Activated CD4-positive, alpha-beta T cell treated with anti-CD3 and anti-CD28 coated beads for 36 hours (primary cell): ENCODE data around the gene TAF11L2. TPM values are rescaled to one million over a fixed set of nuclear protein-coding genes. Genes with fewer than 3 reads are reported as not detected.
"Not testable (repeated sequence)": the region's sequence is repeated elsewhere in the genome, so short reads cannot be mapped to it uniquely, and the experiment has no call there.

Source experiments
- ATAC-seq: fragments of 200-7000 bp; cut with Tn5 transposase; one replicate; pipeline ENCODE4 v1.10.0; 2021; ENCODE audit warnings: mild to moderate bottlenecking, moderate library complexity
- CTCF ChIA-PET: fragments of 350-600 bp; sonication (Branson Sonifier 250); formaldehyde crosslinking; loops from one replicate; lab custom pipeline; 2021; ENCODE audit warnings: antibody characterized with exemption; lab: Charles Lee
- POLR2A ChIA-PET: fragments of 350-600 bp; sonication (Branson Sonifier 250); formaldehyde crosslinking; loops from one replicate; lab custom pipeline; 2021; ENCODE audit warnings: antibody characterized with exemption, inconsistent platforms; lab: Charles Lee
- DNase-seq: peaks from one replicate; pipeline ENCODE4 v3.0.0-alpha.2; 2020
- H3K27ac Mint-ChIP-seq: one replicate; pipeline ENCODE4 v1.8.0; 2021; ENCODE audit warnings: mixed read lengths
- H3K27me3 Mint-ChIP-seq: one replicate; pipeline ENCODE4 v1.8.0; 2021; ENCODE audit warnings: mixed read lengths
- H3K36me3 Mint-ChIP-seq: one replicate; pipeline ENCODE4 v1.8.0; 2021; ENCODE audit warnings: low read depth, mixed read lengths
- H3K4me1 Mint-ChIP-seq: one replicate; pipeline ENCODE4 v1.8.0; 2021; ENCODE audit warnings: mixed read lengths
- H3K4me3 Mint-ChIP-seq: one replicate; pipeline ENCODE4 v1.8.0; 2021; ENCODE audit warnings: mild to moderate bottlenecking, moderate library complexity, mixed read lengths
- H3K9me3 Mint-ChIP-seq: one replicate; pipeline ENCODE4 v1.8.0; 2021; ENCODE audit warnings: low read depth, mixed read lengths
- intact Hi-C, 2 experiments: fragments of 100-400 bp; cut with DNase I in 1 of 2; cut with micrococcal nuclease in 1 of 2; formaldehyde crosslinking; loops; one replicate each; pipeline versions ENCODE4 v1.14.2 to v1.15.1; 2022 to 2024; cut with DNase I, micrococcal nuclease
- total RNA-seq, 2 experiments: library from RNA; stranded (reverse); gene quantifications; one replicate each; pipeline ENCODE4 v1.2.3, GENCODE V29; 2021

TAF11L2 gene
- total RNA-seq, 2 experiments from 2014 or later = not detected

DNA sequence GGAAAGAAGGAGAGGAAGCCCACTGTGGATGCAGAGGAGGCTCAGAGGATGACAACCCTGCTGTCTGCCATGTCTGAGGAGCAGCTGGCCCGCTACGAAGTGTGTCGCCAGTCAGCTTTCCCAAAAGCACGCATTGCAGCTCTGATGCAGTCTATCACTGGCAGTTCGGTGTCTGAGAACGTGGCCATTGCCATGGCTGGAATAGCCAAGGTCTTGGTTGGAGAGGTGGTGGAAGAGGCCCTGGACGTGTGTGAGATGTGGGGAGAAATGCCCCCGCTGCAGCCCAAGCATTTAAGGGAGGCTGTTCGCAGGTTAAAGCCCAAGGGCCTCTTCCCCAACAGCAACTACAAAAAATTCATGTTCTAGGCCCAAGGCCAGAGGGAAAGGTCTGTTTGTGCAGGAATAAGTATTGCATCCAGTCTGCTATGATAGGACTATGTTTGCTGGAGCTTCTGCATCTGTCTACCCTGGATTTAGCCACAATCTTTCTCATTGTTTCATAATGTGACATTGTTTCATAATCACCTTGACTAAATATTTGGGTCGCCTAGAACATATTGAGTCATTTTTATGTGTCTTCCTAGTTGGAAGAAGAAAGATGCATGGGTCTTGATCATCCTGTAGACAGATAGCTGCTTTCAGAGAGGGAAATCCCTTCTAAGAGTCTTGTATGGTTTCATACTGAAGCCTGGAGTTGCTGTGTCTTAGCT is 11.4 kb upstream of the TAF11L2 start:
- DNase-seq, H3K4me3 Mint-ChIP-seq, H3K36me3 Mint-ChIP-seq, H3K4me1 Mint-ChIP-seq, H3K9me3 Mint-ChIP-seq, H3K27ac Mint-ChIP-seq, POLR2A ChIA-PET, ATAC-seq, H3K27me3 Mint-ChIP-seq, intact Hi-C loops, CTCF ChIA-PET: not testable (repeated sequence)

DNA sequence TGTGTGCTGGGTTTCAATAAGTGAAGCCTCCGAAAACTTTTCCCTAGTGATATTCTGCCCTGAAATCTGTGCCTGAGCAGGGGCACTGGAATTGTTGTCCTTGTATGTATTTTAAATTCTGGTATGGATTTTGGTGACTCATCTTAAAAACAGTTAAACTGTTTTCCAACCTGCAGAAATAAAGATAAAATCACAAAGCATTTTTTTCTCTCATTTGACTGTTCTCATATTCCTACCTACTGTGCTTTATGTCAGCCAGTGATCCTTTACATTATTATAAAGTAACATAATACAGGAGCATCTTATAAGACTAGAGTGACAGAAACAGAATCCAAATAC is 10.9 kb upstream of the TAF11L2 start:
- ChIA-PET POLR2A (no interaction called here), CTCF (no interaction called here)
- Mint-ChIP-seq H3K27ac (no peak overlapping the region), H3K4me1 (no peaks in the 10 kb centered on the region), H3K9me3 (no peaks in the 10 kb centered on the region), H3K4me3 (no peak overlapping the region), H3K36me3 (no peaks in the 10 kb centered on the region), H3K27me3 (no peaks in the 10 kb centered on the region)
- no peak for DNase-seq
- intact Hi-C loops = no loop called here
- ATAC-seq = no peak

GRCh38 chr5:17491257-17491656 is 6.8 kb upstream of the TAF11L2 start:
- H3K27me3 Mint-ChIP-seq, H3K36me3 Mint-ChIP-seq, H3K27ac Mint-ChIP-seq, POLR2A ChIA-PET, H3K9me3 Mint-ChIP-seq, DNase-seq, CTCF ChIA-PET, intact Hi-C loops, ATAC-seq, H3K4me3 Mint-ChIP-seq, H3K4me1 Mint-ChIP-seq: not testable (repeated sequence)

- H3K4me1 Mint-ChIP-seq = no peaks in the 10 kb centered on the region
- no peaks in the 10 kb centered on the region for H3K27me3 Mint-ChIP-seq
- no peak for DNase-seq
- no peak overlapping the region for H3K4me3 Mint-ChIP-seq
- no peaks in the 10 kb centered on the region for H3K36me3 Mint-ChIP-seq
- H3K27ac Mint-ChIP-seq = no peak overlapping the region
- ChIA-PET POLR2A (no interaction called here), CTCF (no interaction called here)
- ATAC-seq = no peak
- H3K9me3 Mint-ChIP-seq = no peaks in the 10 kb centered on the region
- intact Hi-C loops = no loop called here
Measured at GRCh38 chr5:17492770-17493169, 5.3 kb upstream of the TAF11L2 start.

GRCh38 chr5:17497446-17497845 is 585 bp upstream of the TAF11L2 start:
- Mint-ChIP-seq H3K9me3 (no peaks in the 10 kb centered on the region), H3K27me3 (no peaks in the 10 kb centered on the region), H3K4me3 (no peak overlapping the region), H3K27ac (no peak overlapping the region), H3K4me1 (no peaks in the 10 kb centered on the region), H3K36me3 (no peaks in the 10 kb centered on the region)
- ChIA-PET CTCF (no interaction called here), POLR2A (no interaction called here)
- intact Hi-C loops = no loop called here
- no peak for DNase-seq
- no peak for ATAC-seq

DNA sequence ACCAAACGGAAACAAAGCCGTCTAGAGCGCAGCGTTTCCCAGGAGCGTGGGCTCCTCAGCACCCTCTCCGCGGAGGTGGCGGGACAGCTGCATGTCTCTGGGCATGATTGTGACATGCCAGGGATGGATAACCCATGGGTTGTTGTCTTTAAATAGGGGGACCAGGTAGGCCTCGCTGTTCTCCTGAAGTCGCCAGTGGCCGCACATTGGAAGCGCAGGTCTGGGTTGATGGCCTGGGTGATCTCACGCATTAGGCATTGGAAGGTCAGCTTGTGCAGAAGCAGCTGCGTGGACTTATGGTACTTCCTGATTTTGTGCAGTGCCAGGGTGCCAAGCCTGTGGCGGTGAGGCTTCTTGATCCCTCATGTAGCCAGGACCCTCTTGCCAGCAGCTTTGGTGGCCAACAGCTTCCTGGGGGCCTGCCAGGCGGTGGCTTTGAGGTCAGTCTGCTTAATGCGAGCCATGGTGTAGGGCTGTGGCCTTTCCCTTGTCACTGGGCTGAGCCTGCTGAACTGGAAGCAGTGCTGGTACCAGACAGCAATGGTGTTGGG is 13.8 kb downstream of the TAF11L2 start:
- H3K9me3 Mint-ChIP-seq = no peaks in the 10 kb centered on the region

GRCh38 chr5:17517526-17517925 is 19.5 kb downstream of the TAF11L2 start:
- H3K4me3 Mint-ChIP-seq, intact Hi-C loops, H3K27ac Mint-ChIP-seq, DNase-seq, H3K36me3 Mint-ChIP-seq, H3K27me3 Mint-ChIP-seq, POLR2A ChIA-PET, H3K9me3 Mint-ChIP-seq, ATAC-seq, CTCF ChIA-PET, H3K4me1 Mint-ChIP-seq: not testable (repeated sequence)

More for the DNA sequence above, 13.8 kb downstream of the TAF11L2 start:
- no peaks in the 10 kb centered on the region for H3K36me3 Mint-ChIP-seq
- no peak overlapping the region for H3K4me3 Mint-ChIP-seq
- intact Hi-C loops = no loop called here
- ATAC-seq = no peak
- ChIA-PET POLR2A (no interaction called here), CTCF (no interaction called here)
- H3K27me3 Mint-ChIP-seq = no peaks in the 10 kb centered on the region
- no peak overlapping the region for H3K27ac Mint-ChIP-seq
- no peak for DNase-seq
- no peaks in the 10 kb centered on the region for H3K4me1 Mint-ChIP-seq

GRCh38 chr5:17518067-17518466 is 20.0 kb downstream of the TAF11L2 start, which contains the start of gene TAF11L3:
TAF11L3 (plus strand) TSS chr5:17518367.
- ATAC-seq, CTCF ChIA-PET, H3K36me3 Mint-ChIP-seq, intact Hi-C loops, H3K4me1 Mint-ChIP-seq, POLR2A ChIA-PET, H3K4me3 Mint-ChIP-seq, DNase-seq, H3K27ac Mint-ChIP-seq, H3K27me3 Mint-ChIP-seq, H3K9me3 Mint-ChIP-seq: not testable (repeated sequence)

- ATAC-seq, H3K9me3 Mint-ChIP-seq, POLR2A ChIA-PET, H3K27ac Mint-ChIP-seq, CTCF ChIA-PET, H3K4me3 Mint-ChIP-seq, H3K4me1 Mint-ChIP-seq, intact Hi-C loops, H3K36me3 Mint-ChIP-seq, H3K27me3 Mint-ChIP-seq: not testable (repeated sequence)
- DNase-seq = peak; percentile 7
Measured at GRCh38 chr5:17519508-17519907, 21.5 kb downstream of the TAF11L2 start.

DNA sequence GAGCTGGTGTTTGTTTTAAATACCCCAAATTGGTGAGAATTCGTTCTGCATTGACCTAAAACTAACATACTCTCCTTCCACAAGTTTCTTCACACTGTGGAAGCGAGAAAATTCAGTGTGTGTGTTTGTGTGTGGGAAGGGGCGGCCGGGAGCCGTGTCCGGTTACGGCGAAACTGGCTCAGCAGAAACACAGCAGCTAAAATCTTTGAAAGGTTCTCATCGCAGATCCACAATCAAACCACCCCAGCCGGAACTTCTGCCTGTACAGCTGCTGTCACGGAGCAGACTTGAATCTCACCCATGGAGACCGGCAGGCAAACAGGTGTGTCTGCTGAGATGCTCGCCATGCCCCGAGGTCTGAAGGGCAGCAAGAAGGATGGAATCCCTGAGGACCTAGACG is 23.5 kb downstream of the TAF11L2 start, which contains the start of gene TAF11L4:
TSS of gene TAF11L4 (plus strand) at position 301 of the 400 bp plus-strand sequence.
- intact Hi-C loops, H3K27ac Mint-ChIP-seq, DNase-seq, H3K4me3 Mint-ChIP-seq, H3K4me1 Mint-ChIP-seq, CTCF ChIA-PET, POLR2A ChIA-PET, H3K9me3 Mint-ChIP-seq, ATAC-seq, H3K27me3 Mint-ChIP-seq, H3K36me3 Mint-ChIP-seq: not testable (repeated sequence)

- POLR2A ChIA-PET, intact Hi-C loops, H3K4me1 Mint-ChIP-seq, H3K27ac Mint-ChIP-seq, ATAC-seq, H3K9me3 Mint-ChIP-seq, DNase-seq, H3K4me3 Mint-ChIP-seq, CTCF ChIA-PET, H3K27me3 Mint-ChIP-seq, H3K36me3 Mint-ChIP-seq: not testable (repeated sequence)
Measured at GRCh38 chr5:17524935-17525334, 26.9 kb downstream of the TAF11L2 start, which contains the start of gene TAF11L5. TAF11L5 (plus strand) TSS chr5:17525235.

GRCh38 chr5:17526504-17526903 is 28.5 kb downstream of the TAF11L2 start:
- H3K27me3 Mint-ChIP-seq, intact Hi-C loops, H3K4me1 Mint-ChIP-seq, H3K36me3 Mint-ChIP-seq, H3K9me3 Mint-ChIP-seq, H3K4me3 Mint-ChIP-seq, ATAC-seq, DNase-seq, POLR2A ChIA-PET, CTCF ChIA-PET, H3K27ac Mint-ChIP-seq: not testable (repeated sequence)
